T-cell (primary cell): ENCODE data around the gene STXBP6. TPM values are rescaled to one million over a fixed set of nuclear protein-coding genes. Genes with fewer than 3 reads are reported as not detected.

Experiments used
- ATAC-seq, 4 experiments: fragments of 200-7000 bp in 3 of 4; fragments of 150-1000 bp in 1 of 4; cut with Tn5 transposase; replicated peaks in 1 of 4; 1 replicate in 3 of 4; 2 replicates in 1 of 4; pipeline ENCODE4 v1.10.0; 2021; ENCODE audit warnings: moderate library complexity in 3 of 4, mild to moderate bottlenecking in 2 of 4, moderate number of reproducible peaks in 1 of 4
- CTCF ChIA-PET, 2 donors: fragments of 300-600 bp; sonication (Branson Sonifier 250); formaldehyde crosslinking; loops; one replicate each; lab custom pipeline; 2022; ENCODE audit warnings: antibody characterized with exemption in 2 of 2; lab: Charles Lee
- POLR2A ChIA-PET, 2 donors: fragments of 300-600 bp; sonication (Branson Sonifier 250); formaldehyde crosslinking; loops; one replicate each; lab custom pipeline; 2022; ENCODE audit warnings: antibody characterized with exemption in 2 of 2; lab: Charles Lee
- DNase-seq, 35 experiments: peaks; one replicate each; pipeline versions ENCODE4 v3.0.0 to v3.0.0-alpha.2; 2013 to 2023
- H3K27ac ChIP-seq: one replicate; pipeline ENCODE4 v1.5.1; 2013; ENCODE audit warnings: low read length
- H3K27me3 ChIP-seq, 2 experiments: replicated peaks in 1 of 2; 1 replicate in 1 of 2; 2 replicates in 1 of 2; pipeline versions ENCODE4 v1.6.1 to v1.7.0; 2013; ENCODE audit warnings: low read length in 1 of 2, mixed read lengths in 1 of 2; ENCODE audit not compliant: control insufficient read depth in 2 of 2, insufficient read depth in 2 of 2; ENCODE audit errors: extremely low read depth in 1 of 2
- H3K36me3 ChIP-seq, 2 donors: 1 replicate in 1 of 2; 2 replicates in 1 of 2; pipeline versions ENCODE4 v1.6.1 to v1.7.0; 2013; ENCODE audit warnings: low read length in 1 of 2; ENCODE audit not compliant: control insufficient read depth in 2 of 2, insufficient read depth in 1 of 2; ENCODE audit errors: extremely low read depth in 1 of 2
- H3K4me1 ChIP-seq, 2 experiments: 1 replicate in 1 of 2; 2 replicates in 1 of 2; pipeline versions ENCODE4 v1.6.1 to v1.7.0; 2013; ENCODE audit warnings: low read length in 2 of 2, mixed read lengths in 1 of 2; ENCODE audit not compliant: insufficient read depth in 2 of 2, control insufficient read depth in 1 of 2; ENCODE audit errors: extremely low read depth in 1 of 2
- H3K4me3 ChIP-seq, 2 donors: 1 replicate in 1 of 2; 2 replicates in 1 of 2; pipeline versions ENCODE4 v1.5.1 to v1.7.0; 2013; ENCODE audit warnings: mild to moderate bottlenecking in 2 of 2, low read length in 1 of 2, moderate library complexity in 1 of 2; ENCODE audit not compliant: control insufficient read depth in 1 of 2; ENCODE audit errors: extremely low read depth in 1 of 2
- H3K9me3 ChIP-seq: 2 replicates; pipeline ENCODE4 v1.7.0; 2013
- H3K27ac Mint-ChIP-seq, 2 donors: one replicate each; pipeline ENCODE4 v1.8.0; 2020 to 2021; ENCODE audit warnings: mild to moderate bottlenecking in 2 of 2, mixed read lengths in 2 of 2
- H3K27me3 Mint-ChIP-seq, 2 donors: one replicate each; pipeline ENCODE4 v1.8.0; 2021 to 2022; ENCODE audit warnings: mixed read lengths in 2 of 2
- H3K36me3 Mint-ChIP-seq: one replicate; pipeline ENCODE4 v1.8.0; 2021; ENCODE audit warnings: mixed read lengths
- H3K4me1 Mint-ChIP-seq, 3 donors: one replicate each; pipeline ENCODE4 v1.8.0; 2020 to 2022; ENCODE audit warnings: mixed read lengths in 3 of 3, mild to moderate bottlenecking in 1 of 3
- H3K4me3 Mint-ChIP-seq, 3 donors: one replicate each; pipeline ENCODE4 v1.8.0; 2020 to 2022; ENCODE audit warnings: mild to moderate bottlenecking in 3 of 3, mixed read lengths in 3 of 3, moderate library complexity in 3 of 3
- H3K9me3 Mint-ChIP-seq, 3 donors: one replicate each; pipeline ENCODE4 v1.8.0; 2020 to 2022; ENCODE audit warnings: mixed read lengths in 3 of 3
- WGBS: methylation state at CpG from one replicate; pipeline ENCODE4 v1.1.5; 2013; ENCODE audit warnings: missing lambda C conversion rate; ENCODE audit not compliant: insufficient coverage; 5-methylcytosine and 5-hydroxymethylcytosine counted together
- total RNA-seq, 35 experiments: library from RNA in 6 of 35; stranded (reverse) in 6 of 35; fragments of 120-200 nt in 1 of 35; gene quantifications; one replicate each; pipeline versions ENCODE4 v1.2.1 to v1.2.4 and lab custom pipeline; 2013 to 2026

The STXBP6 gene
- total RNA-seq, 5 donors from 2014 or later (not counting 1 experiment from before 2014, with no cell fraction given) = 0.25 TPM; not detected in 4

DNA sequence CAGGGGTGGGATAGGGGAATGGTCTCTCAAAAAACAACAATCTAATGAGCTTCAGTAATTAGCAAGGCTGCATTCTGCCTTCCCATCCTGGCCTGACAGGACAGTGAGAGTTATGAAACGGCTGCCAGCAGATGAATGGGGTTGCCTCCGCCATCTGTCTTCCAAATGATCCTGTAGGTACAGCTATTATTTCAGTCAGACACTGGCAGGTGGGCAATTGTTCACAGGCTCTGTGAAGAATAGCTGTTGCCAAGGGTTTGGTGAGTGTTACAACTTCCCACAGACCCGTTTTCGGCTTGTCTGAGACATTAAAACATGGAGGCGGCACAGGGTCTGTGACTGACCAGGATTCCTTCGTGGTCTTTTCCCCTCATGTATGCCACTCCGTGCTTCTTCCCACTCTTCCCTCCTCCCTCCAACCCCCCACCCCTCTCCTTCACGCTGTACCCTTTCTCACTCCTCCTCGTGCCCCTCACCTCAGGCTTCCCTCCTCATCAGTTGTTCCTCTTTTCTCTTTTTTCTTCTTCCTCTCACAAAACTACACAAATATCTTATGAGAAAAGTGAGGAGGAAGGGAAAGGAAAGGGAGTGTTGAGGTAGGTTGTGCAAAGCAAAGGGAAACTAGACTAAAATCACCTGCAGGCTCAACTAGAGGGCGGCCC lies 255.2 kb downstream of the STXBP6 start:
- ChIA-PET CTCF (no interaction called here), POLR2A (no interaction called here)
- Mint-ChIP-seq H3K27ac (no peak overlapping the region), H3K36me3 (no peaks in the 10 kb centered on the region), H3K27me3 (peaks cover 19 to 24% of the 10 kb centered on the region in 2 donors), H3K9me3 (peaks cover 0 to 4% (median 0%) of the 10 kb centered on the region in 3 donors), H3K4me3 (no peak overlapping the region), H3K4me1 (no peaks in the 10 kb centered on the region)
- WGBS = 78% methylated on average over 7 of the region's 10 CpGs
- H3K27me3 ChIP-seq = peaks cover 0 to 8% of the 10 kb centered on the region in 2 experiments
- no peak overlapping the region for H3K4me3 ChIP-seq
- no peak overlapping the region for H3K27ac ChIP-seq
- H3K4me1 ChIP-seq = no peaks in the 10 kb centered on the region
- DNase-seq (no peak), ATAC-seq (no peak)
- H3K9me3 ChIP-seq = no peaks in the 10 kb centered on the region
- no peaks in the 10 kb centered on the region for H3K36me3 ChIP-seq

- Histone ChIP-seq H3K27ac (no peak overlapping the region), H3K4me3 (no peak overlapping the region), H3K36me3 (no peaks in the 10 kb centered on the region), H3K4me1 (no peaks in the 10 kb centered on the region), H3K9me3 (no peaks in the 10 kb centered on the region), H3K27me3 (peaks cover 0 to 8% of the 10 kb centered on the region in 2 experiments)
- no CpG with 5 or more reads among the region's 3 CpGs for WGBS
- Mint-ChIP-seq H3K4me3 (no peak overlapping the region), H3K9me3 (peaks cover 0 to 4% (median 0%) of the 10 kb centered on the region in 3 donors), H3K27me3 (peaks cover 26 to 30% of the 10 kb centered on the region in 2 donors), H3K4me1 (no peaks in the 10 kb centered on the region), H3K27ac (no peak overlapping the region), H3K36me3 (no peaks in the 10 kb centered on the region)
- DNase-seq (no peak), ATAC-seq (no peak)
- ChIA-PET CTCF (no interaction called here), POLR2A (no interaction called here)
Observed at GRCh38 chr14:24790196-24790595, 259.8 kb downstream of the STXBP6 start.

DNA sequence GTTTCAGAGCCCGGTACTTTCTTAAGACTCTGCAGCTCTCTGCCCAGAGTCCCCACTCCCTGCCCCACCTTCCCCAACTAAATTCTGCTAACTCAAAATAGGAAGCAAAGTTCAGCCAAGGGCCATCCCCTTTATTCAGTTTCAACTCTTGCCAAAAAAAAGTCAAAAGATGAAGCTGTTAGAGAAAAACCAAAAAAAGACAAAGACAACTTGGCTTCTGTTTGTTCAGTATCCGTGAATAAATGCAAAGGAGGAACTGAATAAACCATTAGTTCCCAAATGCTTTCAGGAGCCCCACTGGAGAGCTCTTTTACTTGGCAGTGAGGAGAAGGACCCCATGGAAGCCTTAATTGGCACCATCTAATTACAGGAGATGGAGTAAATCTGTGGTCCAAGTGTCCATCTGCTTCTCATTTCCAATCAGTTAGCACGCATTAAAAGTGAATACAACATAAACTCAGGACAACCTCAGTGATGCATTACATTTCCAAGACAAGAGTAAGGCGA lies 260.5 kb downstream of the STXBP6 start:
- Histone ChIP-seq H3K36me3 (no peaks in the 10 kb centered on the region), H3K27ac (no peak overlapping the region), H3K9me3 (no peaks in the 10 kb centered on the region), H3K27me3 (peaks cover 0 to 4% of the 10 kb centered on the region in 2 experiments), H3K4me3 (no peak overlapping the region), H3K4me1 (no peaks in the 10 kb centered on the region)
- ATAC-seq = no peak
- CTCF ChIA-PET = no interaction called here
- Mint-ChIP-seq H3K27me3 (peaks cover 23 to 26% of the 10 kb centered on the region in 2 donors), H3K4me1 (no peaks in the 10 kb centered on the region), H3K9me3 (peaks cover 0 to 4% (median 0%) of the 10 kb centered on the region in 3 donors), H3K36me3 (no peaks in the 10 kb centered on the region), H3K27ac (no peak overlapping the region), H3K4me3 (no peak overlapping the region)
- no peak for DNase-seq
- WGBS = 60% methylated on average over 1 of the region's 4 CpGs
- POLR2A ChIA-PET = no interaction called here

DNA sequence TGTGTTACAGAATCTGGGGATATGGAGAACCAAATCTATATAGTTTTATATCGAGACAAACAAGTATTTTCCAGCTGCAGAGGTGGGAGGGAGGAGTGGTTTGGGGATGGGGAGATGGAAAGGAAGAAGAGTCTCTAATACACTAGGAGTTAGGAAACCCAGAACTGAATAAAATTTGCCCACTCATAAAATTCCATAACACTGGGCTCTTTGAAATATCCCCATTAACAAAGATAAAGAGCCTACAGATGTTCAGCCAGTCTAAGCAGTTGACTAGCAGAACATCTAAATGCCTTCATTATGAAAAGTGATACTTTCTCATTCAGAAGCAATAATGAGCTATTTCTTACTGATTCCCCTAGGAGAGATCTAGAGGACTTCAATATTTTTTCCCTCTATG lies 264.2 kb downstream of the STXBP6 start:
- Histone ChIP-seq H3K4me1 (no peaks in the 10 kb centered on the region), H3K36me3 (no peaks in the 10 kb centered on the region), H3K4me3 (no peak overlapping the region), H3K27ac (no peak overlapping the region), H3K27me3 (no peaks in the 10 kb centered on the region), H3K9me3 (no peaks in the 10 kb centered on the region)
- Mint-ChIP-seq H3K9me3 (no peaks in the 10 kb centered on the region), H3K27me3 (peaks cover 9 to 11% of the 10 kb centered on the region in 2 donors), H3K4me3 (no peak overlapping the region), H3K27ac (no peak overlapping the region), H3K4me1 (no peaks in the 10 kb centered on the region), H3K36me3 (no peaks in the 10 kb centered on the region)
- POLR2A ChIA-PET = interaction anchor here in 1 of 2 donors (0.5 kb wide), 1 partner anchor 42 kb away, joined by 3 read pairs; no protein-coding TSS in a partner anchor
- CTCF ChIA-PET = no interaction called here
- ATAC-seq (no peak), DNase-seq (no peak)
- WGBS = no CpG with 5 or more reads among the region's 1 CpG

DNA sequence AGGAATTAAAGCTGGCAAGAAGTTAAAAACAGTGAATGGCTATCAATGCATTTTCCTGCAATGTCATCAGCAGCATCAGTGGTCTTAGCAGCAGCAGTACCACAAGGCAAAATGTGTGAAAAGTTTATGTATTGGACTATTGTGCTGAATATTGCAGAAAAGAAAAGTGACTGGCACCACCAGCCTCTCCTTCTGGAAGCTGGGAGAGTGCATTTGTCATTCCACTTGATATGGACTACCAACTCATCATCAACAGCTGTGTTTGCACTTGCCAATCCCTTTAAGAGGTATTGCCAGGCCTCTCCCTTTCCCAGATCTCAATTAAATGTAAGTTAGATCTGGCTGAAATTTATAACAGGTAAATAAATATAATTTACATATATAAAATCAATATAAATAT lies 265.0 kb downstream of the STXBP6 start:
- Histone ChIP-seq H3K9me3 (no peaks in the 10 kb centered on the region), H3K4me1 (no peaks in the 10 kb centered on the region), H3K27me3 (no peaks in the 10 kb centered on the region), H3K27ac (no peak overlapping the region), H3K4me3 (no peak overlapping the region), H3K36me3 (no peaks in the 10 kb centered on the region)
- Mint-ChIP-seq H3K4me1 (no peaks in the 10 kb centered on the region), H3K9me3 (no peaks in the 10 kb centered on the region), H3K27ac (no peak overlapping the region), H3K4me3 (no peak overlapping the region), H3K27me3 (peaks cover 9 to 16% of the 10 kb centered on the region in 2 donors), H3K36me3 (no peaks in the 10 kb centered on the region)
- ChIA-PET CTCF (interaction anchor here in 1 of 2 donors (0.6 kb wide), 1 partner anchor 338 kb away, joined by 4 read pairs; no protein-coding TSS in a partner anchor), POLR2A (interaction anchor here in 1 of 2 donors (0.5 kb wide), 1 partner anchor 41 kb away, joined by 3 read pairs; no protein-coding TSS in a partner anchor)
- no peak for ATAC-seq
- DNase-seq = no peak

- Mint-ChIP-seq H3K4me3 (no peak overlapping the region), H3K36me3 (no peaks in the 10 kb centered on the region), H3K4me1 (no peaks in the 10 kb centered on the region), H3K27ac (no peak overlapping the region), H3K9me3 (no peaks in the 10 kb centered on the region), H3K27me3 (peaks cover 9 to 16% of the 10 kb centered on the region in 2 donors)
- ChIA-PET POLR2A (no interaction called here), CTCF (no interaction called here)
- Histone ChIP-seq H3K4me1 (no peaks in the 10 kb centered on the region), H3K27ac (no peak overlapping the region), H3K36me3 (no peaks in the 10 kb centered on the region), H3K9me3 (no peaks in the 10 kb centered on the region), H3K4me3 (no peak overlapping the region), H3K27me3 (no peaks in the 10 kb centered on the region)
- DNase-seq = no peak
- 79% methylated on average over 1 of the region's 1 CpG for whole genome bisulfite sequencing
- no peak for ATAC-seq
Observed at GRCh38 chr14:24783791-24784190, 266.2 kb downstream of the STXBP6 start.
